Subcutaneous abdominal adipose tissue (tissue), 5 donors: ENCODE data around the gene ZNF774.

Source experiments
- H3K27ac ChIP-seq: one replicate; pipeline ENCODE4 v1.7.0; 2013; ENCODE audit warnings: low read depth, mild to moderate bottlenecking, inconsistent platforms, low read length, moderate library complexity
- H3K27me3 ChIP-seq, 5 donors: one replicate each; pipeline ENCODE4 v1.7.0; 2013; ENCODE audit warnings: low read length in 5 of 5, inconsistent platforms in 1 of 5; ENCODE audit not compliant: control insufficient read depth in 5 of 5, insufficient read depth in 4 of 5
- H3K36me3 ChIP-seq, 5 donors: one replicate each; pipeline ENCODE4 v1.7.0; 2013; ENCODE audit warnings: low read length in 5 of 5; ENCODE audit not compliant: control insufficient read depth in 5 of 5, insufficient read depth in 5 of 5
- H3K4me1 ChIP-seq, 5 donors: one replicate each; pipeline ENCODE4 v1.7.0; 2013; ENCODE audit warnings: low read length in 5 of 5, mild to moderate bottlenecking in 3 of 5, moderate library complexity in 1 of 5; ENCODE audit not compliant: control insufficient read depth in 5 of 5, insufficient read depth in 5 of 5
- H3K4me3 ChIP-seq, 5 donors: one replicate each; pipeline ENCODE4 v1.7.0; 2013; ENCODE audit warnings: low read length in 5 of 5, low read depth in 1 of 5
- H3K9ac ChIP-seq, 5 donors: one replicate each; pipeline ENCODE4 v1.7.0; 2013; ENCODE audit warnings: low read length in 5 of 5, mild to moderate bottlenecking in 4 of 5, moderate library complexity in 3 of 5
- H3K9me3 ChIP-seq, 5 donors: one replicate each; pipeline ENCODE4 v1.7.0; 2013; ENCODE audit warnings: low read length in 5 of 5; ENCODE audit not compliant: control insufficient read depth in 5 of 5
- donor health status: healthy.
- donor health status: healthy.
- donor health status: healthy.
- donor health status: healthy.
- donor health status: healthy.

Gene ZNF774

DNA sequence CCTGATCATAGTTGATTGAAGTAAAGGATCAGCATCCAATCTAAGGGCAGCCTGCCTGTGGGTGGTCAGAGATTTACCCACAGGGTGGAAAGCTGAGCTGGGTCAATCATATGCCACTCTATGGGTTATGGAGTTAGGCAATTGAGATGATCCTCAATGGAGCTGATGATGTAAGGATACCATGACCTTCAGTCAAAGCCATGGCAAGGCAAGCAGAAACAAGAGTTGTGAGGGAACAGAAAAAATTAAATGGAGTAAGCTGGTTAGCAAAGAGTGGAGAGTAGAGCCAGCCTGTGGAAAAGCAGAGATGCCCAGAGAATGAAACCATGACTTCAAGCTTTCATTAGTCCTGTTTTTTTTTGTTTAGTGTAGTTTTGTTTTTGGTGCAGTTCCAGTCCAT lies 30.2 kb downstream of the ZNF774 start:
- no peak overlapping the region for H3K27ac ChIP-seq
- H3K9ac ChIP-seq = no peak overlapping the region
- peaks cover 0 to 6% (median 2%) of the 10 kb centered on the region in 5 donors for H3K4me1 ChIP-seq
- H3K9me3 ChIP-seq = peaks cover 0 to 9% (median 5%) of the 10 kb centered on the region in 5 donors
- no peak overlapping the region for H3K4me3 ChIP-seq
- H3K27me3 ChIP-seq = no peaks in the 10 kb centered on the region
- no peaks in the 10 kb centered on the region for H3K36me3 ChIP-seq

DNA sequence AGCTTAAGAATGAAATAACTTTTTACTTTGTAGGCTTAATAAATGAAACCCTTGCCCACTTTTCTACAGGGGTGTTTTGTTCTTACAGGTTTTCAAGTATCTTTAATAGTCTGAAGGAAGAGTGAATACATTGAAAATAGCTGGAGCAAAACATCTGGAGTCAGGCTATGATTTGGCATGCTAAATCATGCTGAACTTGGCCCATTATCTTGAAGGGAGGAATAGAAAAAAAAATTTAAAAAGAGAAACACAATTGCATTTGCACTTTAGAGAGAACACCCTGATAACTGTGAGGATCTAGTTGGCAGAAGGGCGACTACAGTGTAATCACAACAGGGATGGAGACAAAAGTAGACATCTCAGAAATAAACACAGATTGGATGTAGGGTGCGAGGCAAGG lies 34.1 kb downstream of the ZNF774 start:
- Histone ChIP-seq H3K9ac (no peak overlapping the region), H3K27me3 (no peaks in the 10 kb centered on the region), H3K27ac (no peak overlapping the region), H3K9me3 (no peaks in the 10 kb centered on the region), H3K4me3 (no peak overlapping the region), H3K36me3 (peaks cover 2 to 7% (median 6%) of the 10 kb centered on the region in 5 donors), H3K4me1 (peaks cover 0 to 31% (median 27%) of the 10 kb centered on the region in 5 donors)

GRCh38 chr15:90387534-90388461 lies 35.7 kb downstream of the ZNF774 start, which contains the start of gene IQGAP1:
TSS of gene IQGAP1 (plus strand) at chr15:90388242. CDS start at chr15:90388342, 100 bp downstream.
- Histone ChIP-seq H3K27me3 (no peaks in the 10 kb centered on the region), H3K9me3 (no peaks in the 10 kb centered on the region), H3K4me1 (peaks cover 0 to 43% (median 41%) of the 10 kb centered on the region in 5 donors), H3K27ac (peak within 1 kb of the TSS; percentile 83), H3K36me3 (peaks cover 5 to 18% (median 14%) of the 10 kb centered on the region in 5 donors), H3K9ac (peak within 1 kb of the TSS; percentile 73 to 97 (median 92)), H3K4me3 (peak within 1 kb of the TSS; percentile 81 to 93 (median 89))

DNA sequence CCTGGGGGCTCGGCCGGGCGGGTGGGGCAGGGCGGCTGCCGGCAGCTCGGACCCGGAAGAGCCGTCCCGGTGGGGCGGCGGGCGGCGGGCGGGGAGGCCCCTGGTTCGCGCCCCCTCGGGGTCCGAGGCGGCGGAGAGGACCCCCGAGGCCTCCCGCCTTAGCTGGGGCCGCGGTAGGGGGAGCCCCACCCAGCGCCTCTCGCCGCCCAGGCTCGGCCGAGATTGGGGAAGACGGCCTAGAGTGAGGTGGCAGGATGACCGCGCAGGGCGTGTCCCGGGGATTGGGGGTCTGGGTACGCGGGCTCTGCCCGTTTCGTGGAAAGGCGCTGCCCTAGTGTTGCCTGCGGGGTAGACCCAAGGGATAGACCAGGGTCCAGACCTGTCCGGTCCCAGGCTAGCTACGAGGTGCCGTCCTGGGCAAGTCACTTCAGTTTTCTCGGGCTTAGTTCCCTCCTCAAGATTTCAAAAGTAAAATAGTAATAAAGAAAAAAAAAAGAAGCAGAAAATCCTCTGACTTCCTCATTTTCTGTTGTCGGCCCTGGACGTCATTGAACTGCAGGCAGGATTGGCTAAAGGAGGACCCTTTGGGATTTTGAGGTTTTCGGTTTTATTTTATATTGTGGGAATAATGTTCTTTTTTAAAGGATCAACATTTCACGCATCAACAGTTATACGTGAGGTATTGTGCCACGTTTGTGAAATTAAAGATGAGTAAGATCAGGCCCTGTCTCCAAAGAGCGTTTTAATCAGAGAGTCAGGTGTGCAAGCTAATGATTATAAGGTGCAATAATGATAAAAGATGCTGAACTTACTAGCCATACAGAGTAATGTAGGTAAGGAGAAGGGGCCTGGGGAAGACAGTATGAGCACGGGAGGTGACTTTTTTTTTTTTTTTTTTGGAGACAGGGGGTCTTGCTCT lies 36.6 kb downstream of the ZNF774 start:
- Histone ChIP-seq H3K9ac (peak overlapping the region; percentile 73 to 97 (median 92)), H3K4me1 (peaks cover 0 to 50% (median 47%) of the 10 kb centered on the region in 5 donors), H3K9me3 (no peaks in the 10 kb centered on the region), H3K27me3 (no peaks in the 10 kb centered on the region), H3K4me3 (peak overlapping the region; percentile 81 to 93 (median 89)), H3K27ac (peak overlapping the region; percentile 83), H3K36me3 (peaks cover 5 to 22% (median 14%) of the 10 kb centered on the region in 5 donors)

DNA sequence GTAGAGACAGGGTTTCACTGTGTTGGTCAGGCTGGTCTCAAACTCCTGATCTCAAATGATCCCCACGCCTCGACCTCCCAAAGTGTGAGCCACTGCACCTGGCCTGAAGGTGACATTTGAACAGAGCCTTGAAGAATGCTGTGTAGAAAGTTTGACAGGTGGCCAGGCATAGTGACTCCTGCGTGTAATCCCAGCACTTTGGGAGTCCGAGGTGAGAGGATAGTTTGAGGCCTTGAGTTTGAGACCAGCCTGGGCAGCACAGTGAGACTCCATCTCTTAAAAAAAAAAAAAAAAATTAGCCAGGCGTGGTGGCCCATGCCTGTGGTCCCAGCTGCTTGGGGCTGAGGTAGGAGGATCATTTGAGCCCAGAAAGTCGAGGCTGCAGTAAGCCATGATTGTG lies 37.4 kb downstream of the ZNF774 start:
- H3K4me3 ChIP-seq = peak overlapping the region; percentile 81 to 93 (median 89)
- H3K4me1 ChIP-seq = peaks cover 0 to 57% (median 52%) of the 10 kb centered on the region in 5 donors
- no peaks in the 10 kb centered on the region for H3K27me3 ChIP-seq
- H3K27ac ChIP-seq = peak overlapping the region; percentile 83
- H3K9me3 ChIP-seq = no peaks in the 10 kb centered on the region
- peaks cover 5 to 22% (median 14%) of the 10 kb centered on the region in 5 donors for H3K36me3 ChIP-seq
- H3K9ac ChIP-seq = peak overlapping the region; percentile 73 to 97 (median 92)

GRCh38 chr15:90393040-90393439 lies 41.0 kb downstream of the ZNF774 start:
- H3K4me3 ChIP-seq = no peak overlapping the region
- H3K9me3 ChIP-seq = no peaks in the 10 kb centered on the region
- H3K36me3 ChIP-seq = peaks cover 5 to 22% (median 14%) of the 10 kb centered on the region in 5 donors
- no peak overlapping the region for H3K27ac ChIP-seq
- H3K4me1 ChIP-seq = peaks cover 3 to 72% (median 68%) of the 10 kb centered on the region in 5 donors
- H3K9ac ChIP-seq = no peak overlapping the region
- no peaks in the 10 kb centered on the region for H3K27me3 ChIP-seq

- H3K9ac ChIP-seq = no peak overlapping the region
- no peak overlapping the region for H3K4me3 ChIP-seq
- H3K4me1 ChIP-seq = peaks cover 3 to 73% (median 66%) of the 10 kb centered on the region in 5 donors
- no peaks in the 10 kb centered on the region for H3K9me3 ChIP-seq
- peak overlapping the region; percentile 39 for H3K27ac ChIP-seq
- H3K27me3 ChIP-seq = no peaks in the 10 kb centered on the region
- H3K36me3 ChIP-seq = peaks cover 5 to 22% (median 14%) of the 10 kb centered on the region in 5 donors
Observed at GRCh38 chr15:90394074-90394473, 42.0 kb downstream of the ZNF774 start.

GRCh38 chr15:90394748-90395442 lies 42.8 kb downstream of the ZNF774 start:
- H3K4me1 ChIP-seq = peaks cover 3 to 66% (median 59%) of the 10 kb centered on the region in 5 donors
- peak overlapping the region in 2 of 5 donors; percentile 20 to 32 for H3K9ac ChIP-seq
- peak overlapping the region; percentile 39 for H3K27ac ChIP-seq

GRCh38 chr15:90396321-90396720 lies 44.2 kb downstream of the ZNF774 start:
- Histone ChIP-seq H3K36me3 (peaks cover 3 to 15% (median 9%) of the 10 kb centered on the region in 5 donors), H3K9ac (no peak overlapping the region), H3K4me1 (peaks cover 8 to 63% (median 56%) of the 10 kb centered on the region in 5 donors), H3K27ac (peak overlapping the region; percentile 59), H3K9me3 (no peaks in the 10 kb centered on the region), H3K4me3 (no peak overlapping the region), H3K27me3 (no peaks in the 10 kb centered on the region)

More at GRCh38 chr15:90394748-90395442, 42.8 kb downstream of the ZNF774 start:
- Histone ChIP-seq H3K27me3 (no peaks in the 10 kb centered on the region), H3K36me3 (peaks cover 5 to 22% (median 14%) of the 10 kb centered on the region in 5 donors), H3K4me3 (no peak overlapping the region), H3K9me3 (no peaks in the 10 kb centered on the region)
